Activated CD4-positive, alpha-beta memory T cell treated with anti-CD3 and anti-CD28 coated beads, Interleukin-2, amount 10 ng/mL, durations not matched to agents 7 days and 5 days (primary cell): ENCODE data around the gene LIPE. TPM values are rescaled to one million over a fixed set of nuclear protein-coding genes. Genes with fewer than 3 reads are reported as not detected.

ENCODE experiments used
- CTCF ChIA-PET: fragments of 350-600 bp; sonication (Branson Sonifier 250); formaldehyde crosslinking; loops from one replicate; lab custom pipeline; 2021; ENCODE audit warnings: antibody characterized with exemption, inconsistent platforms; lab: Charles Lee
- POLR2A ChIA-PET: fragments of 350-600 bp; sonication (Branson Sonifier 250); formaldehyde crosslinking; loops from one replicate; lab custom pipeline; 2021; ENCODE audit warnings: antibody characterized with exemption; lab: Charles Lee
- DNase-seq: peaks from one replicate; pipeline ENCODE4 v3.0.0-alpha.2; 2020
- H3K27ac Mint-ChIP-seq: one replicate; pipeline ENCODE4 v1.8.0; 2021; ENCODE audit warnings: mild to moderate bottlenecking, mixed read lengths
- H3K27me3 Mint-ChIP-seq: one replicate; pipeline ENCODE4 v1.8.0; 2021; ENCODE audit warnings: mixed read lengths
- H3K36me3 Mint-ChIP-seq: one replicate; pipeline ENCODE4 v1.8.0; 2021; ENCODE audit warnings: low read depth, mixed read lengths
- H3K4me1 Mint-ChIP-seq: one replicate; pipeline ENCODE4 v1.8.0; 2021; ENCODE audit warnings: mixed read lengths
- H3K4me3 Mint-ChIP-seq: one replicate; pipeline ENCODE4 v1.8.0; 2021; ENCODE audit warnings: mild to moderate bottlenecking, mixed read lengths
- H3K9me3 Mint-ChIP-seq: one replicate; pipeline ENCODE4 v1.8.0; 2021; ENCODE audit warnings: mixed read lengths
- total RNA-seq, 2 experiments: library from RNA; stranded (reverse); gene quantifications; one replicate each; pipeline ENCODE4 v1.2.3, GENCODE V29; 2021

LIPE gene
- 10 to 100 TPM; 34.7 to 37.2 TPM for total RNA-seq

- ChIA-PET CTCF (no interaction called here), POLR2A (no interaction called here)
- Mint-ChIP-seq H3K4me3 (no peak within 1 kb of the TSS), H3K36me3 (no peaks in the 10 kb centered on the region), H3K27ac (no peak within 1 kb of the TSS), H3K27me3 (peaks cover 5% of the 10 kb centered on the region), H3K9me3 (no peaks in the 10 kb centered on the region), H3K4me1 (peaks cover 16% of the 10 kb centered on the region)
- no peak for DNase-seq
These were observed at the start of gene LIPE for GRCh38 chr19:42427313-42427712. LIPE (minus strand) TSS chr19:42427388; CDS start chr19:42427149, 239 bp downstream.

- Mint-ChIP-seq H3K9me3 (no peaks in the 10 kb centered on the region), H3K36me3 (peaks cover 2% of the 10 kb centered on the region), H3K4me1 (peaks cover 16% of the 10 kb centered on the region), H3K4me3 (no peak overlapping the region), H3K27me3 (peaks cover 3% of the 10 kb centered on the region), H3K27ac (no peak overlapping the region)
- ChIA-PET CTCF (interaction anchor here (1.1 kb wide), 1 partner anchor 35 kb away, joined by 4 read pairs; no protein-coding TSS in a partner anchor), POLR2A (interaction anchor here (1.2 to 1.6 kb wide), 2 partner anchors 9 to 26 kb away, joined by 3 to 4 read pairs; no protein-coding TSS in a partner anchor)
- no peak for DNase-seq
These were observed 48.2 kb upstream of the LIPE start for GRCh38 chr19:42475366-42475765.

GRCh38 chr19:42474743-42475142 is 47.6 kb upstream of the LIPE start:
- ChIA-PET CTCF (interaction anchor here (1.1 to 3.0 kb wide), 4 partner anchors 34 to 440 kb away, joined by 4 to 11 read pairs (median 6); partner anchors contain the start of gene CEACAM1), POLR2A (interaction anchor here (1.2 to 1.6 kb wide), 3 partner anchors 8 to 34 kb away, joined by 3 to 4 read pairs (median 4); no protein-coding TSS in a partner anchor)
- DNase-seq, result no peak
- Mint-ChIP-seq H3K27me3 (peaks cover 3% of the 10 kb centered on the region), H3K9me3 (no peaks in the 10 kb centered on the region), H3K36me3 (peaks cover 2% of the 10 kb centered on the region), H3K4me3 (no peak overlapping the region), H3K4me1 (peaks cover 13% of the 10 kb centered on the region), H3K27ac (no peak overlapping the region)

GRCh38 chr19:42473686-42474085 is 46.5 kb upstream of the LIPE start:
- H3K9me3 Mint-ChIP-seq, result no peaks in the 10 kb centered on the region
- no peak overlapping the region for H3K27ac Mint-ChIP-seq
- peaks cover 12% of the 10 kb centered on the region for H3K4me1 Mint-ChIP-seq
- no peak for DNase-seq
- CTCF ChIA-PET, result interaction anchor here (0.9 to 3.0 kb wide), 4 partner anchors 24 to 439 kb away, joined by 3 to 11 read pairs (median 6); partner anchors contain the start of gene CEACAM1
- no peak overlapping the region for H3K4me3 Mint-ChIP-seq
- peaks cover 3% of the 10 kb centered on the region for H3K27me3 Mint-ChIP-seq
- POLR2A ChIA-PET, result interaction anchor here (0.6 to 1.6 kb wide), 2 partner anchors 8 to 33 kb away, joined by 3 to 4 read pairs; no protein-coding TSS in a partner anchor
- peaks cover 2% of the 10 kb centered on the region for H3K36me3 Mint-ChIP-seq

- Mint-ChIP-seq H3K4me3 (no peak overlapping the region), H3K9me3 (no peaks in the 10 kb centered on the region), H3K27me3 (peaks cover 3% of the 10 kb centered on the region), H3K4me1 (peaks cover 19% of the 10 kb centered on the region), H3K27ac (no peak overlapping the region), H3K36me3 (no peaks in the 10 kb centered on the region)
- no peak for DNase-seq
- ChIA-PET POLR2A (no interaction called here), CTCF (interaction anchor here (1.1 to 3.0 kb wide), 3 partner anchors 34 to 125 kb away, joined by 3 to 11 read pairs (median 7); partner anchors contain the start of gene CEACAM1)
These were observed 45.4 kb upstream of the LIPE start for GRCh38 chr19:42472402-42473147.

- Mint-ChIP-seq H3K4me1 (peaks cover 27% of the 10 kb centered on the region), H3K36me3 (no peaks in the 10 kb centered on the region), H3K27me3 (peaks cover 3% of the 10 kb centered on the region), H3K27ac (no peak overlapping the region), H3K9me3 (no peaks in the 10 kb centered on the region), H3K4me3 (no peak overlapping the region)
- ChIA-PET CTCF (interaction anchor here (1.1 to 3.0 kb wide), 4 partner anchors 21 to 126 kb away, joined by 3 to 11 read pairs (median 7); partner anchors contain the start of gene CEACAM1), POLR2A (interaction anchor here (1.7 kb wide), 1 partner anchor 21 kb away, joined by 4 read pairs; no protein-coding TSS in a partner anchor)
- no peak for DNase-seq
These were observed 44.5 kb upstream of the LIPE start for GRCh38 chr19:42471554-42472249.

GRCh38 chr19:42469311-42470235 is 42.4 kb upstream of the LIPE start:
- CTCF ChIA-PET, result interaction anchor here (2.2 kb wide), 1 partner anchor 59 kb away, joined by 7 read pairs; the partner anchor contains the start of gene CEACAM1
- H3K4me3 Mint-ChIP-seq, result no peak overlapping the region
- POLR2A ChIA-PET, result interaction anchor here (0.6 to 1.0 kb wide), 4 partner anchors 13 to 58 kb away, joined by 3 to 4 read pairs (median 3); partner anchors contain the start of gene CEACAM1
- H3K36me3 Mint-ChIP-seq, result no peaks in the 10 kb centered on the region
- H3K4me1 Mint-ChIP-seq, result peaks cover 33% of the 10 kb centered on the region
- DNase-seq, result peak; percentile 26
- no peak overlapping the region for H3K27ac Mint-ChIP-seq
- H3K27me3 Mint-ChIP-seq, result no peaks in the 10 kb centered on the region
- no peaks in the 10 kb centered on the region for H3K9me3 Mint-ChIP-seq

GRCh38 chr19:42468273-42468796 is 41.1 kb upstream of the LIPE start:
- Mint-ChIP-seq H3K9me3 (no peaks in the 10 kb centered on the region), H3K4me3 (no peak overlapping the region)
- CTCF ChIA-PET, result interaction anchor here (2.2 kb wide), 1 partner anchor 60 kb away, joined by 7 read pairs; the partner anchor contains the start of gene CEACAM1

GRCh38 chr19:42467183-42467760 is 40.1 kb upstream of the LIPE start:
- CTCF ChIA-PET, result interaction anchor here (0.6 to 2.2 kb wide), 7 partner anchors 12 to 155 kb away, joined by 3 to 9 read pairs (median 5); partner anchors contain the start of gene CEACAM1
- POLR2A ChIA-PET, result interaction anchor here (0.7 to 2.0 kb wide), 7 partner anchors 8 to 61 kb away, joined by 3 to 9 read pairs (median 4); partner anchors contain the start of gene CEACAM1
- H3K27ac Mint-ChIP-seq, result peak overlapping the region; percentile 63

More at GRCh38 chr19:42468273-42468796, 41.1 kb upstream of the LIPE start:
- H3K36me3 Mint-ChIP-seq, result no peaks in the 10 kb centered on the region
- peaks cover 33% of the 10 kb centered on the region for H3K4me1 Mint-ChIP-seq
- DNase-seq, result no peak
- POLR2A ChIA-PET, result no interaction called here
- H3K27ac Mint-ChIP-seq, result peak overlapping the region; percentile 64
- H3K27me3 Mint-ChIP-seq, result no peaks in the 10 kb centered on the region

GRCh38 chr19:42466521-42467182 is 39.5 kb upstream of the LIPE start:
- H3K9me3 Mint-ChIP-seq, result no peaks in the 10 kb centered on the region
- POLR2A ChIA-PET, result interaction anchor here (0.7 to 2.0 kb wide), 7 partner anchors 8 to 62 kb away, joined by 3 to 9 read pairs (median 4); partner anchors contain the start of gene CEACAM1
- H3K4me3 Mint-ChIP-seq, result no peak overlapping the region

More at GRCh38 chr19:42467183-42467760, 40.1 kb upstream of the LIPE start:
- H3K9me3 Mint-ChIP-seq, result no peaks in the 10 kb centered on the region
- no peak for DNase-seq
- H3K27me3 Mint-ChIP-seq, result no peaks in the 10 kb centered on the region
- H3K4me1 Mint-ChIP-seq, result peaks cover 33% of the 10 kb centered on the region
- H3K36me3 Mint-ChIP-seq, result no peaks in the 10 kb centered on the region
- H3K4me3 Mint-ChIP-seq, result no peak overlapping the region

More at GRCh38 chr19:42466521-42467182, 39.5 kb upstream of the LIPE start:
- DNase-seq, result no peak
- Mint-ChIP-seq H3K27me3 (no peaks in the 10 kb centered on the region), H3K4me1 (peaks cover 33% of the 10 kb centered on the region), H3K36me3 (no peaks in the 10 kb centered on the region), H3K27ac (peak overlapping the region; percentile 63)
- CTCF ChIA-PET, result interaction anchor here (0.5 to 2.2 kb wide), 9 partner anchors 11 to 432 kb away, joined by 3 to 9 read pairs (median 4); partner anchors contain the start of gene CEACAM1
